NOMO-1 treated with DMSO at 0.1 percent for 48 hours (cell line): ENCODE results near the gene SLC22A7.

Experiments
- DNase-seq: peaks from one replicate; lab custom pipeline; 2025; ENCODE audit not compliant: unreplicated experiment; lab: John Stamatoyannopoulos, UW

The SLC22A7 gene

DNA sequence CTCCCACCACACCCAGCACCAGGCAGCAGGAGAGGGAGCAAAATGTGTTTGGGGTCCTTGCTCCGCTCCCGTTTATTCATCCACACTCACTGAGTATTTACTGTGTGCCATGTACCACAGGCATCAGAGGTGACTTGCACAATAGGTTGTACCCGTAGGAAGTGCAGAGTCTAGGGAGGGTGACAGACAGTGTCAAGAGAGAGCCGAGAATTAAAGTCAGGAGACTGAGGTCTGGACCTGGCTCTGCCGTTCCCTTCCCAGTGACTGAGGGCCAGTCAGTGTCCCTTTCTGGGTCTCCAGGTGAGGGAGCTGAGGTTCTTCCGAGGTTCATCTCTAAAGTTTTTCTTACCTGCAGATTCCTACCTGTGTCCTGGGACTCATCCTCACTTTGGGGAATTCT, 32.5 kb upstream of the SLC22A7 start:
- DNase-seq, result no peak

DNA sequence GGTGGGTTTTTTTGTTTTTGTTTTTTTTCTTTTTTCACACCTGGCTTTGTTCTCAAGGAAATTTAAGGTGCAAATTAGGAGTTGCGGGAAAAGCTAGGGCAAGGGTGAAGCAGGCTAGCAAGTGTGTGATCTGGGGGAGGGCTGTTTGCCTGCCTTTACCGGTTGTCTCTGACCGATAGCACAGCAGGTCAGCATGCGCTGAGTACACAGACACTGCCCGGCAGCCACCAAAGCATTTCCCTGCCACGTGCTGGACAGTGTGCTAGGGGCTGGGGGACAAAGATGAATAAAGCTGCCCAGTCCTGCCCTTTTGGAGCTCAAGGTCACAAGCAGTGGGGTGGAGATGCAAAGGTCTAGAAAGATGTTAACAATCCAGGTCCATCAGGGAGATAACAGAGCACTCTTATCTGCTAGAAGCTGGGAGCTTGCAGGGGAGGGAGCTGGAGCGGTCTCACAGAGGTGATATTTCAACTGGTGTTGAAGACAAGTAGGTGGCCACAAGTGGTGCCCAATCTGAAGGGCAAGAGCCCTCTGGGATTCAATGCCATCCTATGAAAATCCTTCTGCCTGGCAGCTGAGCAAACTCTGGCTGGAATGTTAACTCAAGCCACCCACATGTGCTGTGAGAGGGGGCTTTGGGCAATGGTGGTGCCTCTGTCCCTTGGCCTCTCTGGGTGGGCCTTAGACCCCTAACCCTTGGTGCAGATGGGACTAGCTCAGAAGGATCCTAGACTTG, 30.3 kb upstream of the SLC22A7 start:
- DNase-seq, result no peak

DNA sequence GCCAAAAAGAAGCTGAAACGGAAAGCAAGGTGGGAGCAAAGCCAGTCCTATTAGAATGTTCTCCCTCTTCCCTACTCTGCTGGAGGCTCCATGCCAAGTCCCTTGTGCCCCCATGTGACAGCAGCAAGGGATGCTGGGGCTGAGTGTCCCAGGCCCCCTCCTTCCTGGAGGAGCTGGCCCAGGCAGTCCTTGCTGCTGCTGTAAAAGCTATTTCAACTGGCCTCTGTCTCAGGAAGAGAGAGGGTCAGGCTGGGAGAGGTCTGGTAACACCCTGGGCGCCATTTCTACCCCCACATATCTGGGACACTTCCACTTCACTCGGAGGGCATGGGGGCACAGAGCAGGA, 29.7 kb upstream of the SLC22A7 start:
- DNase-seq, result no peak

DNA sequence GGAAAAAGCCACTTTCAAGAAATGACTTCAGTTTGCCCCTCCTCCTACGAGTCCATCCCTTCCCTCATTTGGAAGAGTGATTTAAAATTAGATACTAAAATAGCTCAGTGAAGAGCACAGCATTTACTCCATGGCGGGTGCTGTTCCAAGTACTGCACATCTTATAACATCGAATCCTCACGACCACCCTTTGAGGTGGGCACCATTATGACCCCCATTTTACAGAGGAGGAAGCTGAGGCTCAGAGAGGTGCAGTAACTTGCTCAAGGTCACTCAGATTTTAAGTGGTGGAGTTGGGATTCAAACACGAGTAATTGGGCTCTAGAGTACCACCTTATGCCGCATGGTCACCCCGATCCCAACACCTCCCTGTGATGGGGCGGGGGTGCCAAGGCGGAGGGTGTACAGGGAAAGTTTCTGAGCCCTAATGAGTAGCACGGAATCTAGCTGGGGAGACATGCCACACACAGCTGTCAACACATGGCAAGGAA, 29.2 kb upstream of the SLC22A7 start:
- DNase-seq, result no peak

DNA sequence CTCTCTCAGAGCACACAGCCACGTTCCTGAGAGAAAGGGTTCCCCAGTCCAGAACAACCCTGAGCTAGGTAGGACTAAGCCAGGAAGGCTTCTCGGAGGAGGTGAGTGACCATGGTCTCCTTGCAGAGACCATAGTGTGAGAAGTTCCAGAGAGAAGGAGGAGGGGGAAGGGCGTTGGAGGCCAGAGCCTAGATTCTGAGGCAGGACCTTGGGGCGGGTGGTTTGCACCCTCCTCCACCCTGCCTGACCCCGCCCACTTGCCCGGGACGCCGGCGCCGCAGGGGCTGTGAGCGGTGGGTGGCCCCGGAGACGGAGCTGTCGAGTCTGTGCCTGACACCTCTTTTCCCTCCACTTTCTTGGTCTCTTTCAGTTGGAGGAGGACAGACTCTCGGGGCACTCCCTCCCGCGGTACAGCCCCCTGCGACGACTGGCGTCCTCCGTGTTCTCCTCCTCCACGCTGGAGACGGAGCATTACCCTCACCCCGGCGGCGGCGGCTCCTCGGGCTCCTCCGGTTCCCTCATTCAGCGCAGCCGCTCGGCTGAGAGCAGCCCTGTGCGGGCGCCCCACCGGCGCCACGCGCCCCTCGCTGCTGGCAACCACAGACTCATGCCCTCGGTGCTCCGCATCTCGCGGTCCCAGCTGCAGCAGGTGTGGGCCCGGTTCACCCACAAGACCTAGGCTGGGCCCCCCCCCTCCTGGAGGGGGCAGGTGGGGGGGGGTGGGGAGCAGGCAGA, 28.6 kb upstream of the SLC22A7 start:
- DNase-seq, result peak; percentile 22

DNA sequence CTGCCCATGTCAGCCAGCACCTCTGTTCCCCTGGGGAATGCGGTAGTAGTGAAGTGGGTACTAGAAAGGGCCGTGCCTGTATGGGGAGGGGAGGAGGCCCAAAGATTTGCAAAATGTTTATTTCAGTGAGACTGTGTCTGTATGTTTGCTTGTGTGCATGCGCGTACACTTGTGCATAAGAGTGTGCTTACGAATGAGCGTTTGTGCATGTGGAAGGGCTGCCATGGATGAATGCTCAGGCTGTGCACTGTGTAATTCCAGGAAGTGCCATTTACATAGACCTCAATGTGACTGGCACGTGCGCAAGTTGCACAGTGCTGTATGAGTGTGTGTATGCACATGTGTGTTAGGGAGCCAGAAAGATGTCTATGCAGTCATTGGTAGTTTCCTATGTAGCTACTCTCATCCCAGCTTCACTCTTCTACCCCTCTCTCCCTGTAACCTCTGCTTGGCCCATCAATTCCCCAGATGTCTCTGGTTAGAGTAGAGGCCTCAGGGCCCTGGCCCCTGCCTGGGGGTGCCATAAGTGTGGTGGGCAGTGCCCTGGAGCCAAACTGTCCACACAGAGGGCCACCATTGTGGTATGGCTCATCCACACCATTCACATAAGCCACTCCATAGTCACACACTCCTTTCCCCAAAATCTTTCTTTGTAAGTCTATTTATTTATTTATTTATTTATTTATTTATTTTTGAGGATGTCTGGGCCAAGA, 26.8 kb upstream of the SLC22A7 start:
- DNase-seq, result no peak

DNA sequence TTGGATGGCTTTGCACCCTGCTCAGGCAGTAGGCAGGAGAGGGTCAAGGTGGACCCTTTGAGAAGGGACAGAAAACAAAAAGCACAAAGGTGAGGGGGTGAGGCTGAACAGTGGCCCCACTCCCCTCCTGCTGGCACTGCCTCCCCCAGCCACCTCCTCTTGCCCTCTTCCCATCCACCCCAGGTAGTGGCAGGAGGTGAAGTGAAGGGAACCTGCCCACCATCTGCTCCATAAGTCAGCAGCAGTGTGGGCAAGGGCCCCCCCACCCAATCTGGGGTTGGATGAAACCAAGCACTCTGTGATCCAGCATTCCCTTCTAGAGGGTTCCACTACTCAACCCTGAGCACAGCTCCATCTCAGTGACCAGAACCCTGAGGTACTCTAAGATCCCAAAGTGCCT, 26.1 kb upstream of the SLC22A7 start:
- DNase-seq, result no peak

- no peak for DNase-seq
These were observed 24.4 kb upstream of the SLC22A7 start for GRCh38 chr6:43273707-43274106.

DNA sequence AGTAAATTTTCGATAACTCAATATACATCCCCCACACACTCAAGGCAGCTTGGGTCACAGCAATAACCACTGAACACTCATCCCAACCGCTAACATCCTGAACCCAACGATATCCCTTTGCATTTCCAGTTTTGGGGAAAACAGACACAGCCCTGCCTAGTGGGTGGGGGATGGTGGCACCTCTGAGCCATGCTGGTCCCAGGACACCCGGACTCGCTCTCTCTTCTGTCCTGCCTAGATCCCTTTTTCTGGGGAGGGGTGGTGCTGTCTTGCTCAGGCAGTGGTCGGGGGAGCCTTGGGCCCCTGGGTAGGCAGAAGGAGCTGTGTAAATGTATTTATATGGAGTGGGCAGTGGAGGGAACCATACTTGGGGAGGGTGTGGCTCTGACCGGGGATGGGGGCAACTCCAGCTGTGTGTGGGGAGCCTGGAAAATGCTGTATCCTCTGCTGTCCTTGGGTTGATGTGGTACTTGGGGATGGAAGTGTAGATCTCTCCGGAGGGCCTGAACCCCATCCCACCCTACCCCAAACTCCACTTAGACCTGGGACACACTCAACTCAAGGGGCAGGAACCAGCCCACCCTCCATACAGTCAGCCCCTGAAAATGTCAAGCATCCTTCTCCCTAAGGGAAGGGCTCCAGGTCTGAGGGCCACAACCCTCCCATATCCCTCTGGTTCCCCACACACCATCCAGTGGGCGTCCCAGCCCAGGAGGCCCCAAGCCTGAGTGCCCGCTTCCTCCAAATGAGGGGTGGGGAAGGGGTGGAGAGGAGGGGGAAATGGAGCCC, 23.7 kb upstream of the SLC22A7 start:
- no peak for DNase-seq

GRCh38 chr6:43274916-43275597, 23.0 kb upstream of the SLC22A7 start:
- no peak for DNase-seq

DNA sequence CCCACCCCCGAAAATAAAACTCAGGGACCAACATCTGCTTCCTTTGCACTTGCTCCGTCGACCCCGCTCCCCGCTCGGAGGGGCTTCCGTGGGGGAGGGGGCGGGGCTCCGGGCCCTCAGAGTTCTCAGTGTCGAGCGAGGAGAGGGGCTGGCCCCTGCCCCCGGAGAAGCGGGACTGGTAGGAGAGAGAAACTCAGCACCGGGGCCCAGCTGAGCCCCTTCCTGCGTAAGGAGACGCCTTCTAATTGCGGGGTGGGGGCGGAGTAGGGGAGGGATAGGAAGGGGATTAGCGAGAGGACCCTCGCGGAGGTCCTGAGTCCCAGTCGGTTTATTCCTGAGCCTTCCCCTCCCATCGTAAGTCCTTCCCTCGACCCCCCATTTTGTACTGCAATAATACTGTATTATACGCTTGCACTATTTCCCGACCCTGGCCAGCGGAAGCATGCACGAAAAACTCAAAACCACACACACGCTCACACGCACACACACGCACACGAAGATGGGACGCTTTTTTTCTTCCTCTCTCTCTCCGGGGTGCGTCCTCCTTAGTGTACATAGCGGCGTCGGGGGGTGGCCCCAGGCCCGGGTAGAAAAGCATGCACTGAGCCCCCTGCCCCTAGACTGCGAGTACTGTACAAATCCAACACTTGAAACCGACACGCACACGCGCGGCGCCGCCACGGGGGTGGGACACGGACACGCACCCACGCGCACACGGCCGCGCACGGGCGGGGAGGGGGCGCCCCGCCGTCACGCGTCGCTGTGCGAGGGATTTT, 22.1 kb upstream of the SLC22A7 start:
- DNase-seq, result no peak

DNA sequence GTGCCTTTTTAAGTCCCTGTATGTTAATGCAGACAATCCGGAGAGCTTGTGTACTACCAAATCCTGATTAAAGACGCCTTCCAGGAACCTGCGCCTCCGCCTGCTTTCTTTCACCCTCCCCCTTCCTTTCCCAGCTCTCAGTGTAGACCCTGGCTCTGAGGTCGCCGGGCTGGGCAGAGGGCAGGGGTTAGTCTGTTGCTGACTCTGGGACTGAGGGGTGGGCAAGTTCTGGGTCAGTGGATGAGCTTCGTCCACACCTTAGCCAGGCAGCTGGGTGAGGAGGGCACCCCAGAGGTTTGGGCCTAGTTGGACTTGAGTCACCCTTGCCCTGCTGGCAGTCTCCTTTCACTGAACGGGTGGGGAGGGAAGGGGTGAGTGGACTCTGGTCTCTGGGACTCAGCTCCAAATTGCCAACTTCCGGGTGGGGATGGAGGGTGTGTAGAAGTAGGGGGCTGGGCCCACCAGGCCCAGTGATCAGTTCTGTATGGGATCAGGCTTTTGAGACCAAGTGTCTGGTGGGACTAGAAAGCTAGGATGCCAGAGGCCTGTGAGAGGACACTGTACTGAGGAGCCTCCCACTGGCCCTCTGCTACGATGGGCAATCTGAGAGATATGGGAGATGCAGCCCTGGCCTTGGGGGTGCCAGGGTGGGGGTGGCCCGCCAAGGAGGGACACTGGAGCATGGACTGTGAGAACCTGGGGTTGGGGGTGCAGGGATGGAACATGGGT, 21.3 kb upstream of the SLC22A7 start:
- DNase-seq, result no peak

- DNase-seq, result no peak
These were observed 20.8 kb upstream of the SLC22A7 start for GRCh38 chr6:43277306-43277642.

DNA sequence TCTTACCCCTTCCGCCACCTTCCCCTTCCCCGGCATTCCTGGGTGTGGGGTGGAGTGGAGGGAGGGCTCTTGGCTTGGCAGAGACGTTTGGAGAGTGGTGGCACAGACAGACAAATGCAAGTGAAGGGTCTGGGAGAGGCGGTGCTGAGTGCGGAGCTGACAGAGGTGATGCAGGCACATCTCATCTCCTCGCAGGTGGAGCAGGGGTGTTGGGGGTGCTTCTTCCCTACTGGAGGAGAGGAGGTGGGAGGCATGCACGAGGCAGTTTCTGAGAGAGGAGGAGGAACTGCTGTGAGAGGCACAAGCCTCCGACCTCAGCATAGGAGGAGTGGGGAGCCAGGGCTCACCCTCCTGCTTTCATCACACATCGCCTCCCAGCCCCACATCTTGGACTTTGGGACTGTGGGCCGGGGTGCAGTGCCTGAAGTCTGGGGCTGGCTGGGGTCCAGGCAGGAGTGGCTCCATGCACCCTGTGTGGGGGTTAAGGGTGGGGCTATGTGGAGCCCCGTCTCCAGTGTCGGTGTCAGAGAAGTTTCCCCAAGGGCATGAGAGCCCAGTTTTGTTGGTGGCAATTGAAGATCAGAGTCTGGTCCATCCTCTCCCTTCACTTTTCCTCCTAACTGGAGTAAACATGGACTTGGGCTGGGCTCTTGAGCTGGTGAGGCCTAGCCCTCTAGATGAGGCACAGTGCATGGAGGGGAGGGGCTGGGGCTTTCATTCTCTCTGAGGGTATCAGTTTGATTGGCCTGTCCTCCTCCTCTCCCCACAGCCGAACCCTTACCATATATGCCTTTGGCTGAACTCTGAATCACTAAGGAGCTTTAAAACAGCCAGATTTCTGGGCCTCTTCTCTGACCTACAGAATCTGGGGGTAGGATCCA, 20.2 kb upstream of the SLC22A7 start:
- DNase-seq, result no peak

DNA sequence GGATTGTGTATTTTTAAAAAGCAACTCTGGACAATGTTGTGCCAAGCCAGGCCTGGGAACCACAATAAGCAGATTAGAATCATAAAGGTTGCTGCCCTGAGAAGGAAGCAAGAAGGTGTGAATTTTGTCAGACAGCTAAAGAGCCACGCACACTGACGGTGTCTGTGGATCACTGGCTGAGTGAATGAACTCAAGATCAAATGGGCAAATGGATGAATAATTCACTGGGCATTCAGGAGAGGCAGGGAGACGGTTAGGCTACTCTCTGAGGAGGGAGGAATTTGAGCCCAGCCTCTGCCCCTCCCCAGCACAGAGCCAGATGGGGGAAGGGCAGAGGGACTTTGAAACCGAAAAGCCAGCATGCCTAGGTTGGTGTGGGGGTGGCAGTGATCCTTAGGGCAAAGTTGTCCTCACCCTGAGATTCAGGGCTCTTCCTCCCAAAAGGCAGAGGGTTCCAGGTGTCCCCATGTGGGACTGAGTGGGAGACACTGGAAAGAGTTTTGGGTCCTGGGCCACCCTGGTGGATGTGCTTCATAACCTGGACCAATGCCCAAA, 19.5 kb upstream of the SLC22A7 start:
- no peak for DNase-seq

GRCh38 chr6:43280234-43280633, 17.8 kb upstream of the SLC22A7 start:
- no peak for DNase-seq

DNA sequence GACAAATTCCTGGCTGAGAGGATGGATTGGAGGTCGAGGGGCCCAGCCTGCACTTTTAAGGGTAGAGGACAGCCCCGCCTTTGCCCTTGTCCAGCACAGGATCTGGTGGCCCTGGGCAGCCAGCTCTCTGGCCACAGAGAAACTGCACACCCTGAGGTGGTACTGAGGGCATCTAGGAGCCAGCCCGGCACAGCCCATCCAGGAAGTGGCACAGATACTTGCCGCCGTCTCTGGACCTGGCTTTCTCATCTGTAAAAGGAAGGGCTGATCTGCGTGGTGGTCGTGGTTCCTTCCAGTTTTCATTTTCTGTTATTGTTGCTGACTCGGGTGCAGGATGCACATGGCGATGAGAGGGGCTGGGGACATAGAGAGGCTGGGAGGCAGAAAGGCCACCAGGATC, 16.0 kb upstream of the SLC22A7 start:
- no peak for DNase-seq
